HG03103 (cell line): ENCODE data around the gene BLTP3A.

Source experiments
- ATAC-seq: cut with Tn5 transposase; IDR thresholded peaks from one replicate; pipeline ENCODE4 v1.9.1; 2021; ENCODE audit warnings: low read depth; ENCODE audit not compliant: unreplicated experiment

Gene BLTP3A

GRCh38 chr6:34829137-34829536, 37.3 kb downstream of the BLTP3A start:
- no peak for ATAC-seq

GRCh38 chr6:34832942-34833341, 41.1 kb downstream of the BLTP3A start:
- no peak for ATAC-seq

GRCh38 chr6:34834789-34835518, 43.1 kb downstream of the BLTP3A start:
- no peak for ATAC-seq

- no peak for ATAC-seq
These were observed 44.1 kb downstream of the BLTP3A start for GRCh38 chr6:34836008-34836407.

GRCh38 chr6:34836451-34836850, 44.6 kb downstream of the BLTP3A start:
- no peak for ATAC-seq

GRCh38 chr6:34837528-34837927, 45.6 kb downstream of the BLTP3A start:
- no peak for ATAC-seq

GRCh38 chr6:34839666-34840352, 47.9 kb downstream of the BLTP3A start:
- no peak for ATAC-seq
